ENCODE data around the gene DHPS.
A peak's percentile ranks its signal among the peaks of the same experiment; 100 is the strongest.
"Not testable (repeated sequence)": the region's sequence is repeated elsewhere in the genome, so short reads cannot be mapped to it uniquely, and the experiment has no call there.

The DHPS gene

DNA sequence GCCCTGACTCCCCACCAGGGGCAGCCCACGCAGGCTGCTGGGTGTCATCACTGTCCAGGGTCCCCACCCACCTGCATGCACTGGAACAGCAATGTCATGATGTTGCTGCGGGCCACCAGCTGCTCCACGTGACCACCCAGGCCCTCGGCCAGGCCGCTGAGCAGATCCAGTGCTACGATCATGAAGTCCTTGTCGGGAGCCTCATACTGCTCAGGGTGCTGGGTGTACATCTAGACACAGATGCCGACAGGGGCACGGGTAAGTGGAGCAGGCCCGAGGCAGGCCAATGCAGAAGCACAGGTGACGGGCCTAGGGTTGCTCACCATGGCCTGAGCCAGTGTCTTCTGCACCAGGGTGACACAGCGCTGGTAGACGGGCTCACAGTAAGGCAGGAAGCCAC lies 23.5 kb upstream of the DHPS start:
- DNase-seq = no peak

DNA sequence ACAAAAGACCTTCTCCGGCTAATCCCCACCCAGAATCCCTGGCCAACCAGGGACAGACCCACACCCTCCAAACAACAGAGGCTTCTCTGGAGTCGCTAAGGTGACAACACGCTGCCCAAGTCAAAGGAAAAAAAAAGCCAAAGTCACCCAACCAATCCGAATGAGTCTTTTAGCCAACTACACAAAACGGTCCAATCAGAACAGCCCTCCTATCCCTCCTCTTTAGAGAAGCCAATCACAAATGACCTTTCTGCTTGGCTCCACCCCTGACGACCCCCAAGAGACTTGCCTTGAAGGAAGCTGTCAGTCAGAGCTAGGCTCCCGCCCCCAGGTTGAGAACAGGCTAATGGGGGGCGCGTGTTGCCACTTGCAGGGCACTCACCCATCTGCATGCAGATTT lies 21.4 kb upstream of the DHPS start:
- DNase-seq = no peak

DNA sequence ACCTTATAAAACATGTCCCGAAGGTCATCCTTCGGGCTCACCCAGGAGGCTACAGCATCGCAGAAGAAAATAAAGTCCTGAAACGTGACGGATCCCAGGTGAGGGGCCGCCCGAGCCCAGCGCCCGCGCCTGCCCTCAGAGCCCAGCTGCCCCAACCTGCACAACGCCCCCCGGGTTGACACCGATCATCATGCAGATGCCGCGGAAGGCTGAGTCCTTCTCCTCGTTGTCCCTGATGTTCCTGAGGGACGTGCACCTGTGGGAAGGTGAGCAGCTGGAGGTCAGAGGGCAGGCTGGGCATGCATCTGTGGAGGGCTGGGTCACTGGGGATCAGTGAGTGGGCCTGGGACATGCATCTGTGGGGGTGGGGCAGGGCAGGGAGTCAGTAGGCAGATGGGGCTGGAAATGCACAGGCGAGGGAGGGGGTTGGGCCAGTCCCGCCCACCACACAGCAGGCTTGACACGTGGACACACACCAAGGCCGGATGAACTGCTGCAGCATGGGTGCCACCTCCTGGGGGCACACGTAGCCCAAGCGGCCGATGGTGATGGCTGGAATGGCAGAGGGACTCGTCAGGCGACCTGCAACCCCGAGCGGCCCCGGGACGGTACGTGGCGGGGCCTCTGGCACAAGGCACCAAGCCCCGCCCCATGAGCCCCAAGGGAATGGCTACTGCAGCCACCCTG lies 20.1 kb upstream of the DHPS start:
- no peak for DNase-seq

DNA sequence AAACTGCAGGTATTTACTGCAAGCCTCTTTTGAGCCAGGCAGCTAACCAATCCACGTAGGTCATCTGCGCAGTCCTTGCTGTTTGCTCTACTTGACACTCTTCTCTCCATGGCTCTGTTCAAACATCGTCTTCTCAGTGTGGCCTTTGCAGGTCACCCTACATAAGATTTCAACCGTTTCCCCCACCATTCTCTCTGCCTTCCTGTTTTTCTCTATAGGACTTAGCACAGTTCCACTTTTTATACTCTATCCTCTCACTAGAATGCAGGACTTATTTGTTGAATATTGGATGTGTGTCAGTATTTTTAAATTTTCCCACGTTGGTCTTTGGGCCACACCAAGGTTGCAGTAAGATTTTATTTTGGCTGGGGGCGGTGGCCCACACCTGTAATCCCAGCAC lies 16.5 kb upstream of the DHPS start:
- no peak for DNase-seq

DNA sequence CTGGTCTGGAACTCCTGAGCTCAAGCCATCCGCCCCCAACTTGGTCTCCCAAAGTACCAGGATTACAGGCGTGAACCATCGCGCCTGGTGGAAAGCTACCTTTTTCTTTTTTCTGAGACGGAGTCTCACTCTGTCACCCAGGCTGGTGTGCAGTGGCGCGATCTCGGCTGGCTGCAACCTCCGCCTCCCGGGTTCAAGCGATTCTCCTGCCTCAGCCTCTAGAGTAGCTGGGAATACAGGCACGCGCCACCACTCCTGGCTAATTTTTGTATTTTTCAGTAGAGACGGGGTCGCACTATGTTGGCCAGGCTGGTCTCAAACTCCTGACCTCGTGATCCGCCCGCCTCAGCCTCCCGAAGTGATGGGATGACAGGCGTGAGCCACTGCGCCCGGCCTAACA lies 15.7 kb upstream of the DHPS start:
- not testable (repeated sequence) for DNase-seq

DNA sequence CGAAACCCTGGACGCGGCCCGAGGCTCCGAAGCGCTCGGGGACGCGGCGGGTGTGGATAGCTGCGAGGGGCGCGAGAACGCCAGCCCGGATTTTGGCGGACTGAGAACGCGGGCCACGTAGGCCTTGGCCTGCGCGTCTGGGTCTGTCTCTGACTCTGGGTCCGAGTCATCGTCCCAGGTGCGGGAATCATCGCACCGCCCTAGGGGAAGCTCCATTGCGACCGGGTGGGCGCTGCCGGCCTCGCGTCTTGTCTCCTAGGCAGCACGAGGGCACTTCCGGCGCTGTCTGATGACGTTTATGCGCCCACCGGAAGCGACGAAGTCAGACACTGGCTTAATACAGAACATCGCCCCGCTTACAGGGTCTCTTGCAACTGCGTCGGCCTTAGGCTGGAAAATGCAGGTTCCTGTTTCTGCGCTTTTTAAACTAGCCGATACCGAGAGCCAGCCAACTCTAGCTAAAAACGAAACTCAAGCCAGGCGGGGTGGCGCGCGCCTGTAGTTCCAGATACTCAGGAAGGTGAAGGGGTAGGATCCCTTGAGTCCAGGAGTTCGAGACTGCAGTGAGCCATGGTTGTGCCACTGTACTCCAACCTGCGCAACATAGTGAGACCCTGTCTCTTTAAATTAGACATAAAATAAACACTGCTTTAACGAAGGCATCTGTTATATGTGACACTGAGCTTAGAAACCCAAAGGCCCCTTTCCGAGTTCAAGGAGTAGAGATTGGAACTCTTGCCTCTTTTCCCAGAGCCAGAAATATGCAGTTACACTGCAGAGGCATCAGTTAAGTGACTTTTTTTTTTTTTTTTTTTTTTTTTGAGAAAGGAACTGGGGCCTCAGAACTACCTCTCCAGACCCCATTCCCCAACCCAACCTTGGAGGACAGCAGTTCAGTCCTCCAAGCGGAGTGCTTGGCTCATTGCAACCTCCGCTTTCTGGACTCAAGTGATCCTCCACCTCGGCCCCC lies 15.0 kb upstream of the DHPS start, which contains the start of gene FBXW9:
Gene FBXW9, minus strand, starts transcription at position 266 of the 970 bp plus-strand sequence. Its CDS starts 50 bp downstream, at position 216.
- DNase-seq = peak; percentile 70

DNA sequence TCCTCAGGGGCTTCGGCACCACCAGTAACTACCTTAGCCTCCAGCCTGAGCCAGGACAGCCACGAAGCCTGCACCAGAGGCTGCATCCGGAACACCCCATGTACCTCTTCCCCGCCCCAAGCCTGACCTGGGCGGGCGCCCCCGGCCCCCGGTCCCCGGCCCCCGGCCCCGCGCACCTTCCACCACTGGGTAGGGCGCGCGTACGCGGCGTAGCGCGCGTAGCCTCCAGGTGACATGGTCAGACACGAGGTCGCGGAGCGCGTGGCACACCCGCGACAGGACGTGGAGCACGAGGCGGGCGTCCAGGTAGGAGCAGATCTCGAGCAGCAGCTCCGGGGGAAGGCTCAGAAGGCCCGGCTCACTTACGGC lies 14.3 kb upstream of the DHPS start:
- no peak for DNase-seq

DNA sequence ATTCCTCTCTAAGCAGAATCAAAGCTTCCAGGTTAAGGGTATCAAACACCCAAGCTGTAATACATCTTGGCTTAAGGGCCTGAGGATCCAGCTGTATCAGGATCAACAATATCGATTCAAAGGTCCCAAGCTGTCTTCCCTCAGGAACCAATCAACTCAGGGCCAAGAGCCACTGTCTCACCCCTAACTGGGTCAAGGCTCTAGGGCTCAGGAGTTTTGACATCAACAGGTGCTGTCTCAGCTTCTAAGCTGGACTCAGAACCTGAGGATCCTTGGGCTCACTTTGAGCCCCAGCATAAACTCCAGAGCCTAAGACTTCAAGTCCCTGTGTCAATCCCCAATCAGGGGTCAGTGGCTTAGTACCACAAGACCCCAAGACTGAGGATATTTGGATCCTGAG lies 13.8 kb upstream of the DHPS start:
- no peak for DNase-seq

DNA sequence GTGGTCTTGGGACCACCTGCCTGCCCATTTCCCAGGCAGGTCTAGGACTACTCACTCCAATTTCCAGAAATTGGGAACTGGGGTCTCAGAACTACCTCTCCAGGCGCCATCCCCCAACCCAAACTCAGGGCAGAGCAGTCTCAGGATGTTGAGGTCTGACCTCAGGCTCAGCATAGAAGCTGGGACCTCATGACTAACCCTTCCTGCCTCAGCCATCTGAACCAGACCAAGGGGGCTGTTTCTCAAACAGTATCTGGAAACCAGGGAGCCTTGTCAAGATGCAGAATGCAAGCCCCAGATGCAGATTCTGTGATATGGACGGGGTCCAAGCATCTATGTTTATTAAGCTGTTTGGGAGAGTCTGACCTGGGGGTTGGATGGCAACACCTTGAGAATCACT lies 13.4 kb upstream of the DHPS start:
- no peak for DNase-seq

DNA sequence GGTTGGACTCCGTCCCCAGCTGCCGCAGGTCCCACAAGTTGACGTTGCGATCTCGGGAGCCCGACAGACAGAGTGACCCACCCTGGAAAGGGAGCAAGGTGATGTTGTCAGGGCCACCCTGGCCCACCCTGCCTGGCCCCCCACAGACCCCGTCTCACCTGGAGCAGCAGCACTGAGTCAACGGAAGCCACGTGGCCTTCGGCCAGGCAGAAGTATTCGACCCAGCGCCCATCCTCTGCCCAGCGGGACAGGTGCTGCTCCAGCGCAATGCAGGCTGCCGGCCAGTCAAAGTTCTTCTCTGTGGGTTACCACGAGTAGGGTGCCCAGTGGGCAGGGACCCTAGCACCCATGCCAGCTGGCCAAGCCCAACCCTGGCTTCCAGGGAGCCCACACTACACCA lies 13.0 kb upstream of the DHPS start:
- no peak for DNase-seq

DNA sequence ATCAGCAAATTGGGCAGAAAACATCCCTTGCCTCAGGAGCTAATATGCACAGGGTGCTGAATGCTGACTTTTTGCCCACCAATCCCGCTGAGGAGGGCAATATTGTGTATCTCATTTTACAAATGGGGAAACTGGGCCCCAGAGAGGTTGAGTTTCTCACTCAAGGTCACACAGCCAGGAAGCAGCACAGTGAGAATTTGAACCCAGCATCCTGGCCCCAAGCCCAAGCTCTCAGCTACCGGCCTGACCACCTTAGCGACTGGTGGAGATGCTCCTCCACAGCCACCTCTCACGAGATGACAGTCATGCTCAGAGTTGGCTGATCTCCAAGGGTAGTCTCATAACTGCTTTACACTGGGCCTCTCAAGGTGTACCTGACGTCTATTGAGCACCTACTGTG lies 11.3 kb upstream of the DHPS start:
- DNase-seq = no peak

DNA sequence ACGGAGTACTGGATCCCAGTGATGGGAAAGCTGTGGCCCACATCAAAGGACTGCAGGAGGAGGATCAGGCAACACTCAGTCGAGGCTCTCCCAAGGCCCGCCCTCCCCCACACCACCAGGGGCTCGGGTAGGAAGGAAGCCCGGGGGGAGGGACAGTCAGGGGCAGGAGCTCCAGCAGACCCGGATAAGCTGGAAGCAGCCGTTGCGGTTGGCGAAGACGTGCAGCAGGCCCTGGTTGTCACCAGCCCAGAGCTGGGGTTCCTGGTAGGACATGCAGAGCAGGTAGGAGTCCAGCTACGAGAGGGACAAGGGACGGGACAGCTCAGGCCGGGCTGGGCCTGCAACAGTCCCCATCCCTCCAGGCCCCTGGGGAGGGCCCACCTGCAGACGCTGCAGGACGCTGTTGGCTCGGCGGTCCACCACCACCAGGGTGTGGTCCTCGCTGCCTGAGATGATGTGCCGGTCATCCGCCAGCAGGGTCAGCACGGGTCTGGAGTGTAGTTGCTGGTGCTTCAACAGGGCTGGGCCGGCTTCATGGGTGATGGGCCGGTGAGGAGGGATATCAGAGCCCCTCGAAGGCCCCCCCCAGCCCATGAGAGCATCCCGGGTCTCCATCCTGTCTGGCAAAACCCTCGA lies 8.0 kb upstream of the DHPS start:
- no peak for DNase-seq

DNA sequence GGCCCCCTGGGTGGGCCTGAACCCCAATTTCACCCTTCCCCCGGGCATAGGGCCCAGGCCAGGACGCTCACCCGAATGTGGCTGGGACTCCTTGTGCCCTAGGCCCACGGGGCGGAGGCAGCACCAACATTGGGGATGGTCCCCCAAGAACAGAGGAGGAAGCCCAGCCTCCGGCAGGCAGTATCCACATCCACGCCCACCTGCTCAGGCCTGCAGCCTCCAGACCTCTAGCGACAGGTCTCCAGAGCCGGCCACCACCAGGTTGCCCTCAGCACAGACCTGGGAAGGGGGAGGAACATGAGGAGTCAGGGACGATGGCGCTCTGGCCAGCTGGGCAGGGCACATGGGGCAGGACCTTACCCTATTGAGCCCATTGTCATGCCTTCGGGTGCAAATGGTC lies 7.3 kb upstream of the DHPS start:
- no peak for DNase-seq

DNA sequence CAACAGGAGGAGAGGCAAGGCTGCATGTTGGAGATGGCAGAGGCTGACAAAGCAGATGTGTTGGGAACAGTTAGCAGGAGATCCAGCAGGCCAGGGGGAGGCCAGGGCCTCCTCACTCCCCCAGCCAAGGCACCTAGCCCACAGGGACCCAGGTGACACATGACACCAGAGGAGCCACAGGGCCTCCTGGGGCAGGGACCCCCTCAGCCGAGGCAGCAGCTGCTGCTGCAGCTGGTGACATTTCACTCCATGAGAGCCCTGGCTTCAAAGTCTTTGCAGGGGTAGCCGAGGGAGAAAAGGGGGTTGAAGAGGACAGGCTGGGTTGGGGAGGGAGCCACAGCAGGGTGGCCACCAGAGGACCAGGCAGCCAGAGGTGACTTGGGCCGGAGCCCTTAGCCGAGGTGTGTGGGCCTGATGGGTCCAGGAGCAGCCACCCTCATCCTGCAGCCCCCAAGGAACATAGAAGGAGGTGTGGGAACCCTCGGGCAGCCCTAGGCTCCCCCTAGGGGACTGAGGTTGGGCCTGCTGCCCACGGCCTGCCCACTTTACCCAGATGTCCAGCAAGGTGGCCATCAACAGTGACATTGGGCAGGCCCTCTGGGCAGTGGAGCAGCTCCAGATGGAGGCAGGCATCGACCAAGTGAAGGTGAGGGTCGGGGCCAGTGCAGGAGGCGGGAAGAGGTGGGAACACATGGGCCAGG lies 6.0 kb upstream of the DHPS start, which contains the start of gene GNG14:
Gene GNG14, plus strand, starts transcription at position 503 of the 701 bp plus-strand sequence. Its CDS starts 51 bp downstream, at position 554.
- no peak for DNase-seq

DNA sequence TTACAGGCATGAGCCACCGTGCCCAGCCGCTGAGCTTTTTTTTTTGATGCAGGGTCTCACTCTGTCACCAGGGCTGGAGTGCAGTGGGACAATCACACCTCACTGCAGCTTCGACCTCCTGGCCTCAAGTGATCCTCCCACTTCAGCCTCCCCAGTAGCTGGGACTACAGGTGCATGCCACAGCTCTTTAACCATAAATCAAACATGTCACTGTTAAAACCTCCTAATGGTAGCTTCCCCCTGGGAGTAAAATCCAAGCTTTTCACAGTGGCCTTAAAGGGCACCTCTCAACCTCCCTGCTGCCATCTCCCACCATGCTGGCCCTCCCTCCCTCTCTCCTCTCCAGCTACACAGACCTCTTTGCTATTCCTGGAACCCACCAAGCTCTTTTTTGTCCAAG lies 4.2 kb upstream of the DHPS start:
- no peak for DNase-seq

DNA sequence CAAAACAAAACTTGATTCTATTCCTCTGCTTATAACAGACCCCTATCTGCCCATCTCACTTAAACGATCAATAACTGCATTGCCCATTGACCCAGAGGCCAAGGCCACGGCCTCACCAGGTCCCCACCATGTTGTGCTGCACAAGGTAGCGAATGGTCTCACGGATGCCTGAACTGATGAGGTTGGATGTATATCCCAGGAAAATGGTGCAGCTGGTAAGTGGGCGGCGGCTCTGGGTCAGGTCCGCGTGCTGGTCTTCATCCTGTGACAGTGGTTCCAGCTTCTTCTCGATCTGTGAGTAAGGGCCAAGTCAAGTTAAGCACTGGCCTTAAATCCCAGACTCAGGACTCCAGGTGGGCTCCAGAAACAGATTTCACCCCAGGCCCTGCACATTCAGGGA lies 1.6 kb downstream of the DHPS start:
- DNase-seq = no peak

DNA sequence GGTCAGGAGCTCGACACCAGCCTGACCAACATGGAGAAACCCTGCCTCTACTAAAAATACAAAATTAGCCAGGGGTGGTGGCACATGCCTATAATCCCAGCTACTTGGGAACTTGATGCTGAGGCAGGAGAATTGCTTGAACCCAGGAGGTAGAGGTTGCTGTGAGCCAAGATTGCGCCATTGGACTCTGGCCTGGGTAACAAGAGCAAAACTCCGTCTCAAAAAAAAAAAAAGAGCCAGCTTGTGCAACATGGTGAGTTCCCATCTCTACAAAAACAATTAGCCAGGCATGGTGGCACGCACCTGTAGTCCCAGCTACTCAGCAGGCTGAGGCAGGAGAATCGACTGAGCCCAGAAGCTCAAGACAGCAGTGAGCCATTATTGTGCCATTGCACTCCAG lies 3.6 kb downstream of the DHPS start:
- not testable (repeated sequence) for DNase-seq

DNA sequence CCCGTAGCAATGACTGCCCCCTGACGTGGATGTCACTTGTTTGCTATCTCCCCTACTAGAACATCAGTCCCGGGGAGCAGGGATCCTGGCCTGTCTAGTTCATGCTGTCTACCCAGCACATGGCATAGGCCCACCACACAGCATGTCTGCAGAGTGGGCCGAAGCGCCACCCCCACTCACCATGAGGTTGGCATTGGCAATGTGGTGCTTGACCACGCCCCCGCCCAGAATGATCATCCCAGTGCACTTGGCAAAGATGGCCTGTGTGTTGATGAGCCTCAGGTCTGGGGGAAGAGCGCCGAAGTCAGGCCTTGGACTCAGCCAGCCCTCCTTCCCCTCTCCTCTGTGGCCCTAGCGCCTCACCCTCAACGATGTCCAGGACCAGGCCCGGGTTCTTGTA lies 4.8 kb downstream of the DHPS start:
- DNase-seq = no peak

DNA sequence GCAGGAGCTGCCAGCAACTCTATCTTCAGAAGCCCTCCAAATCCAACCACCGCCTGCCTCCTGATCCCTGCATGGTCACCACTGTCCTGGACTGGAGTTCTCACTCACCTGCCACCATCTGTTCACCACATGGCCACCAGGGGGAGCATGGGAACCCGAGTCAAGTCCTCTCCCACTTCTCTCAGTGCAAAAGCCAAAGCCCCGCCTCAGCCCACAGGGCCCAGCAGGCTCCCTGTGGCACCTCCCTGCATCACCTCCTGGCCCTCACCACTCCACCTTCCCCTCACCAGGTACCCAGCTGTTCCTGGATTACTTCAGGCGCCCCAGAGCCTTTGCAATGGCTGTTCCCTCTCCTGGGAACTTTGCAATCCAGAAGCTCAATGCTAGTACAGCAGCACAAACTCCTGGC lies 5.3 kb downstream of the DHPS start:
- DNase-seq = no peak

DNA sequence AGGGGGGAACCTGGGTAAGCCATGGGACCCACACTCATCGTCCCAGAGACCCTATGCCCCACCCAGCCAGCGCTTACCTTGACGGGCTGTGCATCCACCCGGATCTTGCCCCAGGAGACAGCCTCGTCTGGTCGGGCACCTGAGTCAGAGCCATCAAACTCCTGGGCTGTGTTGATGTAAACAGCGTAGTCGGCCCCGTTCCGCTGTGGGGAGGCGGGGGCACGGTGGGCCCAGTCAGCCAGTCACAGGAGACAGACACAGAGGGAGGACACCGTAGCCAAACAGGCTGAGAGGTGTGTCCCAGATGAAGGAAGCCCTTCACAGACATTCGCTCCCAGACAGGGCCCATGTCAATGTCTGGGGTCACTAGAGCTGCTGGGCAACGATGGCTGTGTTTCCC lies 5.7 kb downstream of the DHPS start:
- no peak for DNase-seq

DNA sequence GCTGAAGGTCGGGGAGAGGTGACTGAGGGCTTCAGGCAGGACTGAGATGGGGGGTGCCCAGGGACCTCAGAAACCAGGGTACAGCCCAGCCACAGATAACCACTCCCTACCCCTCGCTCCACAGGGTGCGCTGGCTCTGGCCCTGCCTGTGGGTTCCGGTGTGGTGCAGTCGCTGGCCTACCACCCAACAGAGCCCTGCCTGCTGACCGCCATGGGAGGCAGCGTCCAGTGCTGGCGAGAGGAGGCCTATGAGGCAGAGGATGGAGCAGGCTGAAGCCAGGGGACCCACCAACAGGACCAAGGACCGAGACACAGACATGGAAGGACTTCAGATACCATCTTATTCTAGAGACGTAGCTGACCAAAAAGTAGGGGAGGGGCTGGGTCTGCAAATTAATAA lies 6.3 kb downstream of the DHPS start:
- no peak for DNase-seq

DNA sequence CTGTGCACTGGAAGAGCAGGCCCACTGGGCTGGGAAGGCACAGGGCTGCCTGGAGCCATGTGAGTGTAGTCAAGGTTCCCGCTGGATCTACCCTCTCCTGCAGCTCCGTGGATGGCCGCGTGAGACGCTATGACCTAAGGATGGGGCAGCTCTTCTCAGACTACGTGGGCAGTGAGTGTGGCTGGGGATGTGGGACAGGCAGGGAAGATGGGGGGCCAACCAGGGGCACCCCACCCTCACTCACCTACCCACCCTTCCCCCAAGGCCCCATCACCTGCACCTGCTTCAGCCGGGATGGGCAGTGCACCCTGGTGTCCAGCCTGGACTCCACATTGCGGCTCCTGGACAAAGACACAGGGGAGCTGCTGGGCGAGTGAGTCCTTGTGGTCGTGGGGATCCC lies 8.9 kb downstream of the DHPS start:
- no peak for DNase-seq

Measured in NCI-H1417 treated with DMSO at 0.1 percent for 48 hours (cell line).